ENCODE measurements around the gene MAMDC4.
"Not testable (repeated sequence)": the region's sequence is repeated elsewhere in the genome, so short reads cannot be mapped to it uniquely, and the experiment has no call there.

Gene MAMDC4

DNA sequence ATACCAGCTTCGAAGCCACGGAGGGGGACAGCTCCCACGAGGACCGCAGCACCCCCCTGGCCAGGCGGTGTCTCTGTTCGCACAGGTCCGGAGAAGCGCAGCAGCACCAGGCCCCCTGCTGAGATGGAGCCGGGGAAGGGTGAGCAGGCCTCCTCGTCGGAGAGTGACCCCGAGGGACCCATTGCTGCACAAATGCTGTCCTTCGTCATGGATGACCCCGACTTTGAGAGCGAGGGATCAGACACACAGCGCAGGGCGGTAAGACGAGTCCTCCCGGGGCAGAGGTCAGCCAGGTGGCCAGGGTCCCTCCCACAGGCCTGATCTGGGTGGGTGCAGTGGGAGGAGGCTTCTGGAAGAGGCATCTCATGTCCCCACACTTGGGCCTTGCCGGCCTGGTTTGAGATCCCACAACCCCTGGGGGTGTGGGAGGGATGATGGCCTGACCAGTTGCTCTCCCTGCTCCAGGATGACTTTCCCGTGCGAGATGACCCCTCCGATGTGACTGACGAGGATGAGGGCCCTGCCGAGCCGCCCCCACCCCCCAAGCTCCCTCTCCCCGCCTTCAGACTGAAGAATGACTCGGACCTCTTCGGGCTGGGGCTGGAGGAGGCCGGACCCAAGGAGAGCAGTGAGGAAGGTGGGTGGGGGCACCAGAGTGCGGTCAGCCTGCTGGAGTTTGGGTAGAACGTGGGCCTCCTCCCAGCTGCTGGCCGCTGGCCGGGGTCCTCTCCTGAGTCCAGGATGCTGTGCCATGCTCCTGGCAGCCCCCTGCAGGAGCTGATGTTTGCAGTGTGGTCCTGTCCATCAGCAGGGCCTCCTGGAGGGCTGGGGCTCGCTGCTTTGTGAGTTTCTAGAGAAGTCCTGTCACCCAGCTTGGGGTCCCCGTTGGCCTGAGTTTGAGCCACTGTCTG, 12.7 kb upstream of the MAMDC4 start:
- no peak for DNase-seq

DNA sequence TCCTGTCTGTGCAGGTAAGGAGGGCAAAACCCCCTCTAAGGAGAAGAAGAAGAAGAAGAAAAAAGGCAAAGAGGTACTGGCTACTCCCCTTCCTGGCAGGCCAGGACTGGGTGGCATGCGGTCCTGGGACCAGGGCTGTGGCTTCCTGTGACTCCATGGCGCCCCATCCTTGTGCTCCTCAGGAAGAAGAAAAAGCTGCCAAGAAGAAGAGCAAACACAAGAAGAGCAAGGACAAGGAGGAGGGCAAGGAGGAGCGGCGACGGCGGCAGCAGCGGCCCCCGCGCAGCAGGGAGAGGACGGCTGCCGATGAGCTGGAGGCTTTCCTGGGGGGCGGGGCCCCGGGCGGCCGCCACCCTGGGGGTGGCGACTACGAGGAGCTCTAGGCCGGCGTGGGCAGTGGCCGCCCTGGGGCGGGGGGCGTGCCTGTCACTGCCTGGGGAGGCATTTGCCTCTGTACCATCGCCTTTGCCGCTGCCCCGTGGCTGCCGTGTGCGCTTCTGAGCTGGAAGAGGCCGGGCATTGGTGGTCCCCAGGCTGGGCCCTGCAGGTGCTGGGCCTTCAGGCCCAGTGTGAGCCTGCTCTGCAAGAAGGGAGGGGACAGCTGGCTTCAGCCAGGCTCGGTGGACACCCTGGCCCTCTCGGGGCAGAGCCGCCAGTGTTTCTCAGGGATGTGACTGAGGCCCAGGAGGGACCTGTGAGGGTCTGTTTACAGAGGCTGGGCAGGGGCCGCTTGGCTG, 11.8 kb upstream of the MAMDC4 start:
- DNase-seq = no peak

DNA sequence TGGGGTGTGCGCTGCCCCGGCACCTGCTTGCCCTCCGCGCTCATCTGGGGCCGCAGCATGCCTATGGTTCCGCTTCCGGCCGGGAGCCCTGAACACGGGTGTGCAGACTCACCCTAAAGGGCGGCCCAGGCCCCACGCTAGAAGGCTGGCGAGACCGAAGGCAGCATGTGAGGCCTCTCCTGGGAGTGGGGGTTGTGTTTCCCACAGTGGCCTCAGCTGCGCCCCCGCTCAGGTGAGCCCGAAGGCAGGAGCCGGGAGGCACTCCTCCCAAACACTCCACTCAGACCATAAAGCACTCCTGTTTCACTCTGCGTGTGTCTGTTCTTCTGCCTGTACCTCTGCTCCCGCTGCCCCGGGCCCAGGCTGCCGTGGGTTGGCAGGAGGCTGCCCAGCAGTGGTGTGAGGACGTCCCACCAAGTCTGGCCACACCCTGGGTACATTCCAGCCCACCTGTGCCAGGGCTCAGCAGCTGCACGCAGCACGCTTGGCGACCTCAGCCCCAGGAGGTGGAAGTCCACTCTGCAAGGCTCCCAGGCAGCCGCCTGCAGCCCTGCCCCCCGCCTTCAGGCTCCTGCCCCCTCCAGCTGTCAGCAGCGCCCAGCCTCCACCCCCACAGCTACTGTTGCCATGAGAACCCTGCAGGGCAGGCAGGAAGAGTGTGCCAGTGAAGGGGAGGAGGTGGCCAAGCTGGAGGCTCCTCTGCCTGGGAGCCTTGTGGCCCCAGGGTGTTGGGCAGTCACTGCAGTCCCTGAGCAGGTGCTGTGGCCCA, 11.1 kb upstream of the MAMDC4 start:
- no peak for DNase-seq

DNA sequence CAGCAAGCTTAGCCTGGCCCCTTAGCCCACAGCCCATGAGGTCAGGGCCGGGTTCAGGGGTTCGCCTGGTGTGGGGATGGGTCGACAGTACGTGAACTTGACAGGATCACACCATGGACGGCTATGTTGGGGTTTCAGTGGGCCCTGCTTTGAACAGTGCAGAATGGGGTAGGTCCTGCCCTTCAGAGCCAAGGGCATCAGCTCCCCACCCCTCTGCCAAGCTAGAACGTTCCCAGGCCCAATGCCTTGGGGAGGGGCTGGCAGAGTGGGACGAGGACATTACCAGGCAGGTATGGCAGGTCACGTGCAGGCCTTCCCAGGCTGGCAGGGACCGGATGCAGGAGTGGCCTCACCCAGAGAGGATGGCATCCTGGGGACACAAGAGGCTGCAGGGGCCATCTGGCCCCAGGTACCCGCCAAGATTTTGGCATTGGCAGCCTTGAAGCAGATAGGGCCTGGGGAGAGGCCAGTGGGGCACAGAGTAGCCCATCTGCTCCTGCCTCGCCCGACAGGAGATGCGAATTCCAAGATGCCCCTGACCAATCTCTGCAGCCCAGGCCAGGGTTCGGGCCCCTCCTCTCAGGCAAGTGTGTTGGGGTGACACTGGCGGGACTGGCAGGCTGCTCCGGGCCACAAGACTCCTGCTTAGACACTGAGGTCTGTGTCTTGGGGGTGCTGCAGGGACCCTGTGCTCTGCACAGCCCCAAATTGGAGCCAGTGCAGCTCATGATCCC, 10.3 kb upstream of the MAMDC4 start:
- not testable (repeated sequence) for DNase-seq

DNA sequence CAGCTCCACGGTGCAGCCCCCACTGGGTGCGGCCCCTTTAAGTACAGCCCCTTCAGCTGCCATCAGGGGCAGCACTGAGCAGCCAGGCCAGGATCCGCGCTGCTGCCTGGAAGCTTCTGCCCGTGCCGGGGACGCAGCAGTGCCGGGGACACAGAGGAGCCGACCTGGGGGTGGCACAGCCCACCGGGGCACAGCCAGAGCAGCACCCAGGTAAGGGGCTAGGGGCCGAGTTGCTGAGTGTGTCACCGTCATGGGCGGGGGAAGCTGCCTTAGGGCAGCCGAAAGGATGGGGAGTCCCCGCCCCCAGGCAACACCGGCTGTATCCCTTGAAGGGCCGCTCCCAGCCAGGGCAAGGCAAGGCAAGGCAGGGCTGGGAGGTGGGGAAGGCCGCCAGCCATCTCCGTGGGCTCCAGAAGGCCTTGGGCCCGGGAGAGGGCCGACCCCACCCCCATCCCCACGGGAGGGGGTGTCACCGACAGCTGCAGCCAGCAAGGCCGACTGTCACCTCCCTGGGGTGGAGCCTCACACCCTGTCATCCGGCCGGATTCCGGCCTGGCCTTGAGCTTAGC, 9.7 kb upstream of the MAMDC4 start, which contains the start of gene AJM1:
Gene AJM1 (plus strand): TSS at position 99 of the 569 bp plus-strand sequence. CDS start 1,937 bp downstream, outside the sequence.
- DNase-seq = peak; percentile 66

DNA sequence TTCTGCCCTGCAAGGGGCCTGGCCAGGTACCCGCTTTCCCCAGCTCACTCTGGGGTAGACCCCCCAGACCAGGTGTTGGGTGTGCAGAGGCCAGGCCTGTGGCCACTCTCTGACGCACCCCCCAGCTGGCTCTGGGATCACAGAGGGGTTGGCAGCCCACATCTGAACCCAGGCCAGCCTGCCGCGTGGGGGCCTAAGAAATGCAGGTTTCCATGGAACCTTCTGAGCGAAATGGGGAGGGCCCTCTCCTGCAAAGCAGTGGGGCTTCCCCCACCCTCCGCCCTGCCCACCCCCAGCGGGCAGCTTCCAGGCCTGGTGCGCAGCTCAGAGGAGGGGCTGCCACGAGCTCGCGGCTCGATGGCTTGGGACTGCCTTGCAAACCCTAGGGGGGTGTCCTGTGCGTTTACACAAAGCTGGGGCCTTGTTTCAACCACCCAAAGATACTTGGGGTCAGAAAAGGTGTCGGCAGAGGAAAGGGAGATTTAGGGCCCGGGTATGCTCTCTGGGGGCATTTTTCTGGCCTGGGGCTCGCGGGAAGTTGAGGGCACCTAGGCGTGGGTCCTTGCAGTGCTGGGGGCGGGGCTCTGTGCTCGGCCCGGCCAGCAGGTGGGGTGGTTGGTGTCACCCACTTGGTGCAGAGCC, 8.9 kb upstream of the MAMDC4 start:
- not testable (repeated sequence) for DNase-seq

DNA sequence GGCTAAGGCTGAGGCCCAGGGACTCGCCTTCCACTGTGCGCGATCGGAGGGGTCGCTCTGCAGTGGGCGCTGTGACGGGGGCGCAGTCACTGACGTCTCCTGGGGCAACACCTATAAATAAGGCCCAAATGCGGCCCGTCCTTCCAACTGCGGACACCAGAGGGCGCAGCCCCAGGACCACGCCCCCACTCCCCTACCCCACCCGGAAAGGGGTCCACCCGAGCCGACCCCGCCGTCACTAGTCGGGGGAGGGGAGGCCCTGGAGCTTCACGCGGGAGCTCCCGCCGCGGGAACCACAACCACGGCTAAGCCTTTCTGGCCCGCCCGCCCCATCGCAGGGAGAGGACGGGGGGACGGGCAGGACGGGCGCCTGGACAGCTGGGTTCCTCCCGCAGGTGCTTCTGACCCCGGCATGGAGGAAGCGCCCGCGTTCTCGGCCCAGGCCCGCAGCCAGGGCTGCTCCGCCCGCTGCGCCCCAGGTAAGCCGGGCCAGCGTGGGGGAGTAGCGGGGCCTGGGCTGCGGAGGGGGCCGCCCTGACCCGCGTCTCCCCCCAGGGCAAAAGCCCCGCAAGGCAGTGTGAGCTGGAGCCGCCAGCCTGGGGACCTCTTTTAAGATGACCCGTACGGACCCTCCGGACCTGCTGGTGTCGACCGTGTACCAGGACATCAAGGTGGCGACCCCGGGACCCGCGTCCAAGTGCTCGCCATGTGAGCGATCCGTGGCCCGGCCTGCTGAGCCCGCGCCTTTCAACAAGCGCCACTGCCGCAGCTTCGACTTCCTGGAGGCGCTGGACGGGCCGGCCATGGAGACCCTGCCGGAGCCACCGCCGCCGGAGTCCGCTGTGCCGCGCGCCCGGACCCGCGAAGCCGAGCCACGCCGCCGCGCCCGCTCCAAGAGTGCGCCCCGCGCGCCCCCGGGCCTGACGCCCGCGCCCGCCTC, 8.1 kb upstream of the MAMDC4 start:
- not testable (repeated sequence) for DNase-seq

DNA sequence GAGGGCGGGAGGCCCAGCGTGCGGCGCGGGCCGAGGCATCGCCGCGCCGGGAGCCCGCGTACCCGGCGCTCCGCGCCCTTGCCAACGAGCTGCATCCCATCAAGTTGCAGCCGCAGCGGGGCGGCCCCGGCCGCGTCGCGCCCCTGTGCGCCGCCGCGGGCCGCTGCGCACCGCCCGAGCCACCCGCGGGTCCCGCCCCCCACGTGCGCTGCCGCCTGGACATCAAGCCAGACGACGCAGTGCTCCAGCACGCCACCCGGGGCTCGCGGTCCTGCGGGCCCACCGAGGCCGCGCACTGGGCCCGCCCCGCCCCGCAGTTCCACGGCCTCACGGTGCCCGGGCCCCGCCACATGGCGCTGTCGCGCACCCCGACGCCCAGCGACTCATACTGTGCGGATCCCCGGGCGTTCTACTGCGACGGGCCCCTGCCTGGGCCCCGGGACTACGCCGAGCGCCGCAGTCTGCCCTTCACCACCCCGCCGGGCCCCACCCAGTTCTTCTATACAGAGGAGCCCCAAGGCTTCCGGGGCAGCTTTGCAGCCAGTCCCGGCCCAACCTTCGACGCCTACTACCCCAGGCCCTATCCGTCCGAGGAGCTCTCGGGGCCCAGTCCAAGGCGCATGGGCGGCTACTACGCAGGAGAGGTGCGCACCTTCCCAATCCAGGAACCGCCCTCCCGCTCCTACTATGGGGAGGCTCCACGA, 7.2 kb upstream of the MAMDC4 start:
- no peak for DNase-seq

DNA sequence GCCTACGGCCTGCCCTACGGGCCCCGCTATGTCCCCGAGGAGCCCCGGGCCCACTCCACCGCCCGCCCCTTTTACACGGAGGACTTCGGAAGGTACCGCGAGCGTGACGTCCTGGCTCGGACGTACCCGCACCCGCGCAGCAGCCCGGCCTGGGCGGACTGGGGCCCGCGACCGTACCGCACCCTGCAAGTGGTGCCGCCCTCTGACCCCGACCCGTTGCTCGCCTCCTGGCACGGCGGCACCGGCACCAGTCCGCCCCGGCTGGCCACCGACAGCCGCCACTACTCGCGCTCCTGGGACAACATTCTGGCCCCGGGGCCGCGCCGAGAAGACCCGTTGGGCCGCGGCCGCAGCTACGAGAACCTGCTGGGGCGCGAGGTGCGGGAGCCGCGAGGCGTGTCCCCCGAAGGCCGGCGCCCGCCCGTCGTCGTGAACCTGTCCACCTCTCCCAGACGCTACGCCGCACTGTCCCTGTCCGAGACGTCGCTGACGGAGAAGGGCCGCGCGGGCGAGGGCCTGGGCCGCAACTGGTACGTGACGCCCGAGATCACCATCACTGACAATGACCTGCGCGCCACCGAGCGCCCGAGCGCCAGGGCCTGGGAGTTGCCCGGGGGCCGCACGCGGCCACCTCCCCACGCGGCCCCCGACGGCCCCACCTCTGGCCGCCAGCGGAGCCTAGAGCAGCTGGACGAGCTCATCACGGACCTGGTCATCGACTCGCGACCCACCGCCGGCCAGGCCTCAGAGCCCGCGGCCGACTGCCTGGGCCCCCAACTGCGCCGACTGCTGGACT, 6.5 kb upstream of the MAMDC4 start:
- DNase-seq = no peak

DNA sequence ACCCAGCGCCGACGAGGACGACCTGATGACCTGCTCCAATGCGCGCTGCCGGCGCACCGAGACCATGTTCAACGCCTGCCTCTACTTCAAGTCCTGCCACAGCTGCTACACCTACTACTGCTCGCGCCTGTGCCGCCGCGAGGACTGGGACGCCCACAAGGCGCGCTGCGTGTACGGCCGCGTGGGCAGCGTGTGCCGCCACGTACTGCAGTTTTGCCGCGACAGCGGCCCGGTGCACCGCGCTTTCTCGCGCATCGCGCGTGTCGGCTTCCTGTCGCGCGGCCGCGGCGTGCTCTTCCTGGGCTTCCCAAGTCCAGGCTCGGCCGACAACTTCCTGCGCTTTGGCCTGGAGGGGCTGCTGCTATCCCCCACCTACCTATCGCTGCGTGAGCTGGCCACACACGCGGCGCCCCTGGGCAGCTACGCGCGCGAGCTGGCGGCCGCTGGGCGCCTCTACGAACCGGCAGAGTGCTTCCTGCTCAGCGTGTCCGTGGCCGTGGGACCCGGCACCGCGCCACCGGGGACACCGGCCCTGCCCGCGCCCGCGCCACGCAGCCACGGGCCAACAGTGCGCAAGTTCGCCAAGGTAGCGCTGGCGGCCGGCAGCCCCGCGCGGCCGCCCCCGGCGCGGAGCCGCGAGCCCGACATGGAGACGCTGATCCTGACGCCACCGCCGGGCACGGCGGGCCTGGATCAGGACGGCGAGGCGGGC, 5.6 kb upstream of the MAMDC4 start:
- no peak for DNase-seq

DNA sequence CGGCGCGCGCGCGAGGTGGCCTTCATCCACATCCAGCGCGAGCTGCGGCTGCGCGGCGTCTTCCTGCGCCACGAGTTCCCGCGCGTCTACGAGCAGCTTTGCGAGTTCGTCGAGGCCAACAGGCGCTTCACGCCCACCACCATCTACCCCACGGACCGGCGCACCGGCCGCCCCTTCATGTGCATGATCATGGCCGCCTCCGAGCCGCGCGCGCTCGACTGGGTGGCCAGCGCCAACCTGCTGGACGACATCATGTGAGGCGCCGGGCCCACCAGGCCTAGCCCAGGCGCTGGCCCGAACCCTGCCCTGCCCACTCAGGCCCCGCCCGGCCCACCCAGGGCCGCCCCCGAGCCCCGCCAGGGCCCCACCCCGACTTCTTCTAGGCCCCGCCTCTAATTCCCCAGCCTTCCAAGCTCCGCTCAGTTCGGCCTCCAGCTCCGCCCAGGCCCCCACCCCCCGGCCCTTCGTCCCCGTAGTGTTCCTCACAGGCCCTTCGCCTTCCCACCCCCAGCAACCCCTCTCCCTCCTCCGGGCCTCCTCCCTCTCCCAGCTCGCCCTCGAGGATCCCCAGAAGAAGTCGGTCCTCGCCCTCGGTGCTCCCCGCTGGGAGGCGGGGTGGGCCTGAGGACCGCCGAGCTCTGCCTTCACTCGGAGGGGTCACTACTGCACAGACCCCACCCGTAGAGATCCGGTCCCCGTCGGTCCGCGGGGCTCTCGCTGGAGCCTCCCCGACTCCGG, 4.9 kb upstream of the MAMDC4 start:
- no peak for DNase-seq

DNA sequence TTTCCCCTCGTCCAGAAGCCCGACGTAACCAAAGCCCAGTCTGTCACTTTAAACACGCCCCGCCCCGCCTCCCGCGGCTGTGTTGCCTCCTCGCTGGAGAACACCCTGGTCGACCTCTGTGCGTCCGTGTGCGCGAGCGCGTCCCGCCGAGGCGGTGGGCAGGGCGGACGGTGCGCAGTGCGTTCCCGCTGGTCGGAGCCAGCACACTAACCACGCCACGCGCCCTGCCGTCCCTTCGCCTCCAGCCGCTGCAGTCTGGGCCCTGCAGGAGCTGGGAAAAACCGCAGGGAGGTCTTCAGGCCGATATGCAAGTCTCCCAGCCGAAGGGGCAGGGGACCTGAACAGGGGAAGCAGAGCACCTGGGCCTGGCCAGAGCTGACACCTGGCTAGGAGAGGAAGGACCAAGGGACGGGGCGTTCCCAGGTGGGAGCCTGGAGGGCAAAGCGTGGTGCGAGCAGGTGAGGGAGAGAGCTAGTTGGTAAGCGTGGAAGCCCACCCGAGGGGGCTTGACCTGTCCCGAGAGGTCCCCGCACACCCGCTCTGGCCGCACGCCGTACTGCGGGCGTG, 4.2 kb upstream of the MAMDC4 start:
- peak; percentile 50 for DNase-seq

DNA sequence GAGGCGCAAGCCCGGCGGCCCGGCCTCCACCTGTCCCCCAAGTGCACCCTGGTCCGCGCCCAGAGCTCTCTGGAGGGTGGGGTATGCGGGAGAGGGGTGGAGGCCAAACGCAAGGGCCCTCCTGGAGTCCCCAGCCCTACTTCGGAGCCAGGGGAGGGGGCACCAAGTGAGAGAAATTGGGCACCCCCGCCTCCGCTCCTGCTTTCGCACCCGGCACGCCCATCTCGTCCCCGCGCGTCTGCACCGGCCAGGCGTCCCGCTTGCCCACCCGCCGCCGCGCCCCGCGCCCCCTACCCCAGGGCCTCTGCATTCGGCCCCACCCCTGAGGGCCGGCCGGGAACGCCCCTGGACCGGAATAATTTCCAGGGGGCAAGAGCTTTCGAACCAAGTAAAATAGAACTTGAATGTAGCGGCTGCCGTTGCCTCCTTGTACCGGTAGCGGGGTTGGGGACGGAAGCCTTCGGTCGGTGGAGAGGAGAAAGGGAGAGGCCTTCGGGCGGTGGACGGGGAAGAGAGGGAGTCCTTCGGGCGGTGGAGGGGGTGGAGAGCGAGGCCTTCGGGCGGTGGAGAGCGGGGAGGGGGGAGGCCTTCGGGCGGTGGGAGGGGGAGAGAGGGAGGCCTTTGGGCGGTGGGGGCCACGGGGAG, 3.6 kb upstream of the MAMDC4 start:
- no peak for DNase-seq

DNA sequence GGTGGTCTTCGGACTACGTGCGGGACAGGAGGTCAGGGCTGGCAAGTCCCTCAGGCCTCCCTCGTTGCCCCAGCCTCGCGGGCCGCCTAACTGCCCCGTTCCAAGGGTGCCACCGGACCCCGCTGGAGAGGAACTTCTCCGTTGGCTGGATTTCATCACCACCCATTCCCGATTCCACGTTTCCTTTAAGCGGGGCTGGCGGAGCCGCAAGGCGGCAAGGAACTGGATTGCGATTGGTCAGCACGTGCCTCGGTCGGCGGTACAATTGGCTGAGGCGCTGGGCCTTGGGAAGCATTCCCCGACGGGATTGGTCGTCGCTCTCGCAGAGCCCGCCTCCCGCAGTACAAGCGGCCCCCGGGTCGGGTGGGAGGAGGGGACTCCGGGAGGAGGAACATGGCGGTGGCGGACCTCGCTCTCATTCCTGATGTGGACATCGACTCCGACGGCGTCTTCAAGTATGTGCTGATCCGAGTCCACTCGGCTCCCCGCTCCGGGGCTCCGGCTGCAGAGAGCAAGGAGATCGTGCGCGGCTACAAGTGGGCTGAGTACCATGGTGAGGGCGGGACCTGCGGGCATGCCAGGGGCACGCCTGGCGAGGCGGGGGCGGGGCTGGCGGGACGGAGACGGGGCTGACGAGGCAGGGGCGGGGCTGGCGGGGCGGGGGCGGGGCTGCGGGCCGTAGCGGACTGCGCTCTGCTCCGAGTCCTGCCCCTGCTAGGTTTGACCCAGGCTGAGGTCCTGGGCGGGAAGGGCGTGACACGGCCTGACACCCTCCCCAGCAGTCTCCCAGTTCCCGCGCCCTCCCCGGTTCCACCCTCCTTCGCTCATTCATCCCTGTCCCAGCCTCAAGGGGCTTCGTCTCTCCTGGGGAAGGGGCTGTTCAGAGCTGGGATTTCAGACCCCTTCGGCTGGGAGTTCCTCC, 2.8 kb upstream of the MAMDC4 start, which contains the start of gene PHPT1:
Gene PHPT1 (plus strand): TSS at position 372 of the 922 bp plus-strand sequence. CDS start 22 bp downstream, at position 394.
- DNase-seq = peak; percentile 95

Measured in GOT3 (cell line).